ENCODE data around the gene BTN1A1. TPM values are rescaled to one million over a fixed set of nuclear protein-coding genes. Genes with fewer than 3 reads are reported as not detected.
A peak's percentile ranks its signal among the peaks of the same experiment; 100 is the strongest.

The BTN1A1 gene
- total and polyA plus RNA-seq, 10 of the 15 experiments (the other 5 are each of a cell fraction or from before 2014, with no cell fraction given), result 0.05 to 2.2 (median 0.87) TPM

GRCh38 chr6:26552640-26553188 is 52.6 kb downstream of the BTN1A1 start (continued):
- no peak for TF ChIP-seq TARDBP (IDR thresholded peaks at IDR 0.05; ENCODE audit: borderline replicate concordance)
- no peak for TF ChIP-seq SIX5 (IDR thresholded peaks at IDR 0.05; ENCODE audit: low read depth, low read length, severe bottlenecking)
- TF ChIP-seq ESRRA (IDR thresholded peaks at IDR 0.05; ENCODE audit: low read length), result no peak

- peak; percentile 54 for ATAC-seq
- ChIA-PET CTCF (interaction anchor here (0.7 to 4.1 kb wide), 11 partner anchors 10 to 245 kb away, joined by 3 to 28 read pairs (median 3); partner anchors contain the start of gene HMGN4), POLR2A (interaction anchor here (0.6 to 4.5 kb wide), 11 partner anchors 9 to 365 kb away, joined by 3 to 29 read pairs (median 8); partner anchors contain the start of gene HMGN4), SMC1A (ENCODE audit: uncharacterized antibody, unreplicated experiment) (interaction anchor here (0.6 to 4.5 kb wide), 14 partner anchors 8 to 244 kb away, joined by 3 to 44 read pairs (median 6); partner anchors contain the start of gene HMGN4), RAD21 (ENCODE audit: unreplicated experiment) (interaction anchor here (0.8 to 5.5 kb wide), 9 partner anchors 10 to 246 kb away, joined by 3 to 40 read pairs (median 12); partner anchors contain the start of gene HMGN4)
- intact Hi-C loops (cut with micrococcal nuclease; ENCODE audit: unreplicated experiment), result loop anchor here (1.0 to 10.0 kb wide), 4 partner anchors 15 to 378 kb away; partner anchors contain the start of gene HMGN4
- BruUV-seq (replicated peaks), result no TSS peak
- peak overlapping the region; percentile 92 for H3K4me2 ChIP-seq (ENCODE audit: control insufficient read depth, insufficient read depth)
- H3K4me3 ChIP-seq, result peak overlapping the region; percentile 80
- FAIRE-seq, result no peak
- in situ Hi-C loops (cut with MboI), result loop anchor here (5.0 kb wide), 1 partner anchor 221 kb away; no protein-coding TSS in a partner anchor
- H3K79me2 ChIP-seq (ENCODE audit: control insufficient read depth, insufficient read depth, low read length), result no peaks in the 10 kb centered on the region
- H3K4me1 ChIP-seq (ENCODE audit: control insufficient read depth, insufficient read depth, low read length), result 0 out of 2 replicates have a peak, but pooled peaks cover 3% of the 10 kb centered on the region
- DNase-seq (ENCODE audit: low read depth, low spot score), result no peak
- under 1% methylated on average over 13 of the region's 13 CpGs for WGBS (ENCODE audit: insufficient coverage, insufficient replicate concordance, low lambda C conversion rate, missing lambda C conversion rate)
- no peaks in the 10 kb centered on the region for H3K36me3 ChIP-seq (ENCODE audit: control insufficient read depth in 2 of 2, insufficient read depth in 2 of 2, low read length in 1 of 2)
- no peaks in the 10 kb centered on the region for H3K9me3 ChIP-seq (replicated peaks; ENCODE audit: control insufficient read depth, insufficient read depth, low read length)
- H3K27me3 ChIP-seq (replicated peaks in 1 of 2; ENCODE audit: control insufficient read depth in 2 of 2, insufficient read depth in 2 of 2, low read length in 1 of 2), result no peaks in the 10 kb centered on the region
- no peaks in the 10 kb centered on the region for H4K20me1 ChIP-seq (ENCODE audit: control insufficient read depth, insufficient read depth)
- peak overlapping the region; percentile 69 for H3K27ac ChIP-seq (ENCODE audit: control insufficient read depth, insufficient read depth)
- peak overlapping the region; percentile 72 for H3K9ac ChIP-seq (ENCODE audit: control insufficient read depth, insufficient read depth, low read length)
- peak overlapping the region; percentile 90 for H2AFZ ChIP-seq (ENCODE audit: control insufficient read depth, low read depth, low read length)
- TF ChIP-seq MYC (IDR thresholded peaks at IDR 0.05; ENCODE audit: insufficient read depth, insufficient read length, insufficient replicate concordance, low read length, severe bottlenecking), result no peak
- no peak for TF ChIP-seq ZZZ3 (IDR thresholded peaks at IDR 0.05; ENCODE audit: control insufficient read depth, insufficient read length, low read depth)
- TF ChIP-seq POLR2AphosphoS2 (IDR thresholded peaks at IDR 0.05; ENCODE audit: low read depth, low read length), result no peak
- TF ChIP-seq IRF3 (IDR thresholded peaks at IDR 0.05), result no peak
- no peak for TF ChIP-seq RFX5 (IDR thresholded peaks at IDR 0.05; ENCODE audit: low read depth, low read length)
- TF ChIP-seq NKRF (conservative IDR thresholded peaks at IDR 0.05), result peak; percentile 57
- TF ChIP-seq NR2F1 (conservative IDR thresholded peaks at IDR 0.05), result peak; percentile 75
- TF ChIP-seq FOXM1 (IDR thresholded peaks at IDR 0.05; ENCODE audit: low read depth, low read length), result peak; percentile 49; the same call in 1 of the 2 replicates
- no peak for TF ChIP-seq ZBTB33 (IDR thresholded peaks at IDR 0.05)
- TF ChIP-seq MTA3 (IDR thresholded peaks at IDR 0.05; ENCODE audit: borderline replicate concordance, low read length), result no peak
- no peak for TF ChIP-seq PAX8 (IDR thresholded peaks at IDR 0.05)
- TF ChIP-seq TCF7 (IDR thresholded peaks at IDR 0.05; ENCODE audit: borderline replicate concordance), result peak; percentile 60; the same call in 1 of the 2 replicates
- no peak for TF ChIP-seq NRF1 (conservative IDR thresholded peaks at IDR 0.05; ENCODE audit: low read depth, low read length)
- no peak for TF ChIP-seq ESRRA (IDR thresholded peaks at IDR 0.05; ENCODE audit: low read length)
- TF ChIP-seq TCF3 (IDR thresholded peaks at IDR 0.05; ENCODE audit: borderline replicate concordance, insufficient read depth, low read depth, low read length), result no peak
- TF ChIP-seq YY1 (IDR thresholded peaks at IDR 0.05; ENCODE audit: low read depth, low read length), result peak; percentile 34; the same call in 1 of the 2 replicates
These were observed 53.1 kb downstream of the BTN1A1 start for GRCh38 chr6:26553264-26553634.

All from GM12878 (cell line).